CD14-positive monocyte (primary cell): ENCODE results near the gene TCF25. TPM values are rescaled to one million over a fixed set of nuclear protein-coding genes. Genes with fewer than 3 reads are reported as not detected.
A peak's percentile ranks its signal among the peaks of the same experiment; 100 is the strongest.
"Not testable (repeated sequence)": the region's sequence is repeated elsewhere in the genome, so short reads cannot be mapped to it uniquely, and the experiment has no call there.

Experiments
- DNase-seq, 3 donors: peaks; one replicate each; pipeline ENCODE4 v3.0.0-alpha.2; 2011 to 2022
- H2AFZ ChIP-seq: 2 replicates; pipeline ENCODE4 v1.6.0; 2012; ENCODE audit warnings: mild to moderate bottlenecking, low read depth, low read length, inconsistent platforms; ENCODE audit not compliant: insufficient read depth, poor library complexity, severe bottlenecking
- H3K27ac ChIP-seq, 2 donors: 1 replicate in 1 of 2; 2 replicates in 1 of 2; pipeline ENCODE4 v1.5.1; 2012 to 2013; ENCODE audit warnings: low read length in 2 of 2, control low read depth in 1 of 2, inconsistent platforms in 1 of 2, low read depth in 1 of 2, mild to moderate bottlenecking in 1 of 2
- H3K27me3 ChIP-seq, 2 donors: one replicate each; pipeline versions ENCODE4 v1.6.0 to v1.6.1; 2011 to 2013; ENCODE audit warnings: low read length in 2 of 2; ENCODE audit not compliant: control insufficient read depth in 2 of 2, insufficient read depth in 2 of 2
- H3K36me3 ChIP-seq, 2 donors: replicated peaks in 1 of 2; 1 replicate in 1 of 2; 2 replicates in 1 of 2; pipeline versions ENCODE4 v1.5.1 to v1.6.1; 2012 to 2013; ENCODE audit warnings: low read length in 2 of 2, control low read depth in 1 of 2, inconsistent platforms in 1 of 2, mild to moderate bottlenecking in 1 of 2; ENCODE audit not compliant: insufficient read depth in 2 of 2, control insufficient read depth in 1 of 2
- H3K4me1 ChIP-seq, 2 donors: 1 replicate in 1 of 2; 2 replicates in 1 of 2; pipeline versions ENCODE4 v1.5.1 to v1.6.1; 2012 to 2013; ENCODE audit warnings: low read length in 2 of 2, control low read depth in 1 of 2, inconsistent platforms in 1 of 2, mild to moderate bottlenecking in 1 of 2, moderate library complexity in 1 of 2; ENCODE audit not compliant: insufficient read depth in 2 of 2, control insufficient read depth in 1 of 2
- H3K4me2 ChIP-seq: replicated peaks from 2 replicates; pipeline ENCODE3; 2012; ENCODE audit warnings: low read length, moderate library complexity, mild to moderate bottlenecking; ENCODE audit not compliant: poor library complexity, severe bottlenecking; ENCODE audit errors: extremely low read depth
- H3K4me3 ChIP-seq, 3 experiments: fragments of 200-600 bp in 1 of 3; sonication (generic) in 1 of 3; replicated peaks in 1 of 3; 1 replicate in 2 of 3; 2 replicates in 1 of 3; pipeline ENCODE4 v1.5.1; 2011 to 2013; ENCODE audit warnings: low read length in 3 of 3, mild to moderate bottlenecking in 3 of 3, control low read depth in 2 of 3, low read depth in 2 of 3, inconsistent platforms in 1 of 3, moderate library complexity in 1 of 3
- H3K79me2 ChIP-seq: 2 replicates; pipeline ENCODE4 v1.6.0; 2012; ENCODE audit warnings: mild to moderate bottlenecking, control low read depth, inconsistent platforms, low read length, moderate library complexity; ENCODE audit not compliant: insufficient read depth
- H3K9ac ChIP-seq: 2 replicates; pipeline ENCODE4 v1.6.0; 2017; ENCODE audit warnings: low read length, mild to moderate bottlenecking; ENCODE audit not compliant: insufficient read depth, poor library complexity, severe bottlenecking
- H3K9me3 ChIP-seq, 2 donors: replicated peaks in 1 of 2; 1 replicate in 1 of 2; 2 replicates in 1 of 2; pipeline versions ENCODE4 v1.5.1 to v1.6.1; 2012 to 2013; ENCODE audit warnings: low read length in 2 of 2, control low read depth in 1 of 2; ENCODE audit not compliant: control insufficient read depth in 1 of 2, insufficient read depth in 1 of 2
- H4K20me1 ChIP-seq: 2 replicates; pipeline ENCODE4 v1.6.0; 2012; ENCODE audit warnings: mild to moderate bottlenecking, low read length, control low read depth, moderate library complexity; ENCODE audit not compliant: insufficient read depth
- H3K27ac Mint-ChIP-seq, 7 donors: one replicate each; pipeline ENCODE4 v1.8.0; 2020; ENCODE audit warnings: mild to moderate bottlenecking in 7 of 7, mixed read lengths in 7 of 7, moderate library complexity in 6 of 7, inconsistent platforms in 2 of 7
- H3K27me3 Mint-ChIP-seq, 3 donors: one replicate each; pipeline ENCODE4 v1.8.0; 2021 to 2022; ENCODE audit warnings: low read depth in 3 of 3, mild to moderate bottlenecking in 3 of 3, mixed read lengths in 3 of 3, moderate library complexity in 3 of 3, inconsistent platforms in 1 of 3
- H3K36me3 Mint-ChIP-seq, 2 donors: one replicate each; pipeline ENCODE4 v1.8.0; 2020; ENCODE audit warnings: mixed read lengths in 2 of 2, inconsistent platforms in 1 of 2, mild to moderate bottlenecking in 1 of 2
- H3K4me1 Mint-ChIP-seq: one replicate; pipeline ENCODE4 v1.8.0; 2020; ENCODE audit warnings: mild to moderate bottlenecking, mixed read lengths
- H3K4me3 Mint-ChIP-seq, 2 donors: one replicate each; pipeline ENCODE4 v1.8.0; 2020; ENCODE audit warnings: mild to moderate bottlenecking in 2 of 2, mixed read lengths in 2 of 2, moderate library complexity in 1 of 2
- H3K9me3 Mint-ChIP-seq, 7 donors: one replicate each; pipeline ENCODE4 v1.8.0; 2020 to 2022; ENCODE audit warnings: mixed read lengths in 7 of 7, mild to moderate bottlenecking in 6 of 7, moderate library complexity in 6 of 7, inconsistent platforms in 2 of 7
- WGBS: methylation state at CpG from one replicate; pipeline ENCODE4 v1.1.5; 2013; ENCODE audit warnings: missing lambda C conversion rate; ENCODE audit not compliant: insufficient coverage; 5-methylcytosine and 5-hydroxymethylcytosine counted together
- intact Hi-C, 2 donors: fragments of 100-400 bp; cut with micrococcal nuclease; formaldehyde crosslinking; loops; one replicate each; pipeline versions ENCODE4 v1.15.0 to v1.15.1; 2023
- polyA plus RNA-seq, 3 donors: library from polyadenylated mRNA; depleted of rRNA in 1 of 3; unstranded in 2 of 3; stranded (reverse) in 1 of 3; fragments of 300-500 nt in 2 of 3; fragments of >200 nt in 1 of 3; fragmentation: Illumina TruSeq in 2 of 3; gene quantifications; 1 replicate in 2 of 3; 2 replicates in 1 of 3; pipeline ENCODE4 v1.2.3, GENCODE V29; 2012 to 2021

Gene TCF25
- polyA plus RNA-seq, 3 donors, result 98.0 to 231 (median 114) TPM

DNA sequence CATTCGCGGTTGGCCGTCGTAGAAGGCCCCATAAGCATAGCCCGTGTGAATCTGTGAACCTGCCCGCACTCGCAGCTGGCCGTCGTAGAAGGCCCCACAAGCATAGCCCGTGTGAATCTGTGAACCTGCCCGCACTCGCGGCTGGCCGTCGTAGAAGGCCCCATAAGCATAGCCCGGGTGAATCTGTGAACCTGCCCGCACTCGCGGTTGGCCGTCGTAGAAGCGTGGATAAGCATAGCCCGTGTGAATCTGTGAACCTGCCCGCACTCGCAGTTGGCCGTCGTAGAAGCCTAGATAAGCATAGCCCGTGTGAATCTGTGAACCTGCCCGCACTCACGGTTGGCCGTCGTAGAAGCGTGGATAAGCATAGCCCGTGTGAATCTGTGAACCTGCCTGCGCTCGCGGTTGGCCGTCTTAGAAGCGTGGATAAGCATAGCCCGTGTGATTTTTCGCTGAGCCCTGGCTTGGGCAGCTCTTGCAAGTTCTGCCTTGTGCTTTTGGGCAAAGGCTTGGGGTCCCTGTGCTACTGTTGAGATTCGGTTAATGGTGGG is 38.5 kb upstream of the TCF25 start:
- H3K27me3 ChIP-seq, H4K20me1 ChIP-seq, H3K4me3 Mint-ChIP-seq, H2AFZ ChIP-seq, intact Hi-C loops, H3K9ac ChIP-seq, H3K79me2 ChIP-seq, DNase-seq, H3K4me3 ChIP-seq, H3K36me3 Mint-ChIP-seq, H3K4me2 ChIP-seq, H3K27ac ChIP-seq, H3K36me3 ChIP-seq, H3K27ac Mint-ChIP-seq: not testable (repeated sequence)
- Histone ChIP-seq H3K4me1 (peaks cover 16 to 22% of the 10 kb centered on the region in 2 donors), H3K9me3 (peaks cover 6 to 21% of the 10 kb centered on the region in 2 donors)
- WGBS, result 98% methylated on average over 39 of the region's 42 CpGs
- peaks cover 19% of the 10 kb centered on the region for H3K4me1 Mint-ChIP-seq
- peaks cover 14 to 23% (median 20%) of the 10 kb centered on the region in 7 donors for H3K9me3 Mint-ChIP-seq
- H3K27me3 Mint-ChIP-seq, result peaks cover 8 to 20% (median 12%) of the 10 kb centered on the region in 3 donors

DNA sequence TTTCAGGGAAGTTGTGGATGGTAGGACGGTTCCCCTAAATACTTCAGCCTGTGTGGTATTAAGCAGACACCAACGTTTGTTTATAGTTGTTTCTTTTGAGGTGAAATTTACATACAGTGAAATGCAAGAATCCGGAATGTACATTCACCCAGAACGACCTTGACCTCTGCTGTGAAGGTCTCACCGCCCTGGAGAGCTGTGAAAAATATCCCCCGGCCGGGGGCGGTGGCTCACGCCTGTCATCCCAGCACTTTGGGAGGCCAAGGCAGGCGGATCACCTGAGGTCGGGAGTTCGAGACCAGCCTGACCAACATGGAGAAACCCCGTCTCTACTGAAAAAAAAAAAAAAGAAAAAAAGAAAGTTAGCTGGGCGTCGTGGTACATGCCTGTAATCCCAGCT is 36.9 kb upstream of the TCF25 start:
- H3K27ac ChIP-seq, H3K4me3 ChIP-seq, H3K4me3 Mint-ChIP-seq, DNase-seq, H4K20me1 ChIP-seq, H3K27me3 ChIP-seq, H3K27me3 Mint-ChIP-seq, H2AFZ ChIP-seq, H3K4me2 ChIP-seq, H3K36me3 ChIP-seq, H3K79me2 ChIP-seq, intact Hi-C loops, H3K36me3 Mint-ChIP-seq, H3K9ac ChIP-seq: not testable (repeated sequence)
- Histone ChIP-seq H3K4me1 (peaks cover 16 to 22% of the 10 kb centered on the region in 2 donors), H3K9me3 (peaks cover 6 to 21% of the 10 kb centered on the region in 2 donors)
- Mint-ChIP-seq H3K27ac (peak overlapping the region in 1 of 7 donors; percentile 25), H3K4me1 (peaks cover 19% of the 10 kb centered on the region), H3K9me3 (peaks cover 14 to 23% (median 20%) of the 10 kb centered on the region in 7 donors)
- WGBS, result 85% methylated on average over 8 of the region's 15 CpGs
